Testis (tissue), 3 donors: Measurements from ENCODE around the gene SFT2D2. TPM values are rescaled to one million over a fixed set of nuclear protein-coding genes. Genes with fewer than 3 reads are reported as not detected.

Experiments used
- DNase-seq: peaks from one replicate; pipeline ENCODE4 v3.0.0-alpha.2; 2019
- H3K27ac ChIP-seq, 2 donors: fragments of 200-600 bp; sonication (generic); one replicate each; pipeline ENCODE4 v1.5.1; 2019
- H3K27me3 ChIP-seq: fragments of 200-600 bp; sonication (generic); one replicate; pipeline ENCODE4 v1.5.1; 2019
- H3K36me3 ChIP-seq: fragments of 200-600 bp; sonication (generic); one replicate; pipeline ENCODE4 v1.5.1; 2017; ENCODE audit warnings: low read depth; ENCODE audit errors: missing control alignments
- H3K4me1 ChIP-seq: fragments of 200-600 bp; sonication (generic); one replicate; pipeline ENCODE4 v1.5.1; 2019
- H3K4me3 ChIP-seq, 2 donors: fragments of 200-600 bp; sonication (generic); one replicate each; pipeline ENCODE4 v1.5.1; 2017 to 2019
- H3K9me3 ChIP-seq: fragments of 200-600 bp; sonication (generic); one replicate; pipeline ENCODE4 v1.5.1; 2017
- POLR2A ChIP-seq: fragments of 450-650 bp; IDR thresholded peaks from one replicate; pipeline ENCODE4 v1.6.1; 2017; ENCODE audit warnings: antibody characterized with exemption, mild to moderate bottlenecking, moderate library complexity
- WGBS, 2 donors: methylation state at CpG; one replicate each; pipeline ENCODE4 v1.1.5; 2018; 5-methylcytosine and 5-hydroxymethylcytosine counted together
- intact Hi-C: fragments of 100-400 bp; cut with DNase I; formaldehyde crosslinking; loops from one replicate; pipeline ENCODE4 v1.15.1; 2023; ENCODE audit warnings: low total_unique reads
- polyA plus RNA-seq: library from polyadenylated mRNA; stranded (reverse); fragments of 350-450 nt; fragmentation: Illumina TruSeq; extraction: RNeasy Lipid Tissue Mini Kit (QIAGEN cat#74804); gene quantifications from one replicate; pipeline ENCODE4 v1.2.3, GENCODE V29; 2014; ENCODE audit warnings: low read depth, low replicate concordance; ENCODE audit not compliant: insufficient read depth
- total RNA-seq, 2 donors: library from RNA; depleted of rRNA; stranded (reverse); fragments of >200 nt; gene quantifications; one replicate each; pipeline ENCODE4 v1.2.3, GENCODE V29; 2016
- TF ChIP-seq, protein P1 (sequence below), 3 experiments: fragments of 450-650 bp in 2 of 3; fragments of 200-600 bp in 1 of 3; sonication (generic) in 1 of 3; IDR thresholded peaks; one replicate each; pipeline ENCODE4 v1.5.1; 2016 to 2019; ENCODE audit warnings: antibody characterized with exemption in 3 of 3, mild to moderate bottlenecking in 2 of 3, moderate library complexity in 1 of 3

The SFT2D2 gene
- total and polyA plus RNA-seq, 3 donors from 2014 or later, result 34.5 to 62.2 (median 59.4) TPM

GRCh38 chr1:168213349-168213748, 12.5 kb upstream of the SFT2D2 start:
- DNase-seq, result no peak

DNA sequence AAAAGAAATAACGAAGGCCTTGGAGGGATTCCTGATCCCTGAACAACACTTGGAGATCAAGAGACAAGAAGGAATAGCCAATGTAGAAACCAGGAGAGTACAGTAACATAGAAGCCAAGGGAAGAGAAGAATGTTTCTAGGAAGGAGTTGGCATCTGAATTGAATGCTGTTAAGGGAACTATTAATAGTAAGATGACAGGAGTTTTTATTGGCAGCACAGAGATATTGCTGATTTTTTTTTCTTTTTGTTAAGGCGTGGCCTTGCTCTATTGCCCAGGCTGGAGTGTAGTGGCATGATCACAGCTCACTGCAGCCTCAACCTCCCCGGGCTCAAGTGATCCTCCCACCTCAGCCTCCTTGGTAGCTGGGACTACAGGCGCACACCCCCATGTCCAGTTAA, 9.6 kb upstream of the SFT2D2 start:
- no peaks in the 10 kb centered on the region for H3K4me1 ChIP-seq
- no peak for DNase-seq
- no peak overlapping the region for H3K4me3 ChIP-seq
- no peaks in the 10 kb centered on the region for H3K36me3 ChIP-seq
- no peaks in the 10 kb centered on the region for H3K9me3 ChIP-seq
- no peak for TF ChIP-seq POLR2A
- TF ChIP-seq, protein P1, sequence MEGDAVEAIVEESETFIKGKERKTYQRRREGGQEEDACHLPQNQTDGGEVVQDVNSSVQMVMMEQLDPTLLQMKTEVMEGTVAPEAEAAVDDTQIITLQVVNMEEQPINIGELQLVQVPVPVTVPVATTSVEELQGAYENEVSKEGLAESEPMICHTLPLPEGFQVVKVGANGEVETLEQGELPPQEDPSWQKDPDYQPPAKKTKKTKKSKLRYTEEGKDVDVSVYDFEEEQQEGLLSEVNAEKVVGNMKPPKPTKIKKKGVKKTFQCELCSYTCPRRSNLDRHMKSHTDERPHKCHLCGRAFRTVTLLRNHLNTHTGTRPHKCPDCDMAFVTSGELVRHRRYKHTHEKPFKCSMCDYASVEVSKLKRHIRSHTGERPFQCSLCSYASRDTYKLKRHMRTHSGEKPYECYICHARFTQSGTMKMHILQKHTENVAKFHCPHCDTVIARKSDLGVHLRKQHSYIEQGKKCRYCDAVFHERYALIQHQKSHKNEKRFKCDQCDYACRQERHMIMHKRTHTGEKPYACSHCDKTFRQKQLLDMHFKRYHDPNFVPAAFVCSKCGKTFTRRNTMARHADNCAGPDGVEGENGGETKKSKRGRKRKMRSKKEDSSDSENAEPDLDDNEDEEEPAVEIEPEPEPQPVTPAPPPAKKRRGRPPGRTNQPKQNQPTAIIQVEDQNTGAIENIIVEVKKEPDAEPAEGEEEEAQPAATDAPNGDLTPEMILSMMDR (IDR thresholded peaks at IDR 0.05), result no peak
- WGBS, 2 donors, result 88 to 93% methylated on average over 4 of the region's 4 CpGs
- intact Hi-C loops, result no loop called here
- H3K27ac ChIP-seq, result no peak overlapping the region
- no peaks in the 10 kb centered on the region for H3K27me3 ChIP-seq

More at GRCh38 chr1:168213349-168213748, 12.5 kb upstream of the SFT2D2 start:
- Histone ChIP-seq H3K9me3 (no peaks in the 10 kb centered on the region), H3K4me3 (no peak overlapping the region), H3K27ac (no peak overlapping the region), H3K4me1 (no peaks in the 10 kb centered on the region), H3K27me3 (no peaks in the 10 kb centered on the region), H3K36me3 (no peaks in the 10 kb centered on the region)
- TF ChIP-seq POLR2A, result no peak
- WGBS, 2 donors, result 95 to 98% methylated on average over 2 of the region's 2 CpGs
- intact Hi-C loops, result no loop called here

DNA sequence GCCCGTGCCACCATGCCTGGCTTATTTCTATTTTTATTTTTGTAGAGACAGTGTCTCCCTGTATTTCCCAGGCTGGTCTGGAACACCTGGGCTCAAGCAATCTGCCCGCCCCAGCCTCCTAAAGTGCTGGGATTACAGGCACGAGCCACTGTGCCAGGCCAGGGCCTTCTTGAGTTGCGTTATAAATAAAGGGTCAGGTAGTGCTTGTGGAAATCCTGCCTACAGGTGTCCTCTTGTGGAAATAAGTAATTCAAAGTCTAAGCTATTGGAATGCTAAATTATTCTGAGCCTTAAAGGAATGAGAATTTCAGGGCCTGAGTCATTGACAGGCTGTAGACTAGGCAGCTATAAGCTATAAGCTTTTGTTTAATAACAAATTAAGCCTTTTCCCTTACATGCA, 8.1 kb upstream of the SFT2D2 start:
- intact Hi-C loops, result no loop called here
- no peaks in the 10 kb centered on the region for H3K27me3 ChIP-seq
- no peaks in the 10 kb centered on the region for H3K9me3 ChIP-seq
- DNase-seq, result no peak
- H3K36me3 ChIP-seq, result no peaks in the 10 kb centered on the region
- H3K27ac ChIP-seq, result no peak overlapping the region
- TF ChIP-seq, protein P1 (IDR thresholded peaks at IDR 0.05), result no peak
- no peak for TF ChIP-seq POLR2A
- H3K4me1 ChIP-seq, result no peaks in the 10 kb centered on the region
- WGBS, 2 donors, result 83 to 92% methylated on average over 3 to 4 of the region's 4 CpGs
- no peak overlapping the region for H3K4me3 ChIP-seq

GRCh38 chr1:168218658-168219057, 7.1 kb upstream of the SFT2D2 start:
- DNase-seq, result no peak
- TF ChIP-seq, protein P1 (IDR thresholded peaks at IDR 0.05), result no peak
- TF ChIP-seq POLR2A, result no peak
- no peaks in the 10 kb centered on the region for H3K4me1 ChIP-seq
- H3K9me3 ChIP-seq, result no peaks in the 10 kb centered on the region
- intact Hi-C loops, result no loop called here
- H3K36me3 ChIP-seq, result no peaks in the 10 kb centered on the region
- 86 to 89% methylated on average over 4 of the region's 4 CpGs for WGBS, 2 donors
- no peaks in the 10 kb centered on the region for H3K27me3 ChIP-seq
- no peak overlapping the region for H3K4me3 ChIP-seq
- H3K27ac ChIP-seq, result no peak overlapping the region

DNA sequence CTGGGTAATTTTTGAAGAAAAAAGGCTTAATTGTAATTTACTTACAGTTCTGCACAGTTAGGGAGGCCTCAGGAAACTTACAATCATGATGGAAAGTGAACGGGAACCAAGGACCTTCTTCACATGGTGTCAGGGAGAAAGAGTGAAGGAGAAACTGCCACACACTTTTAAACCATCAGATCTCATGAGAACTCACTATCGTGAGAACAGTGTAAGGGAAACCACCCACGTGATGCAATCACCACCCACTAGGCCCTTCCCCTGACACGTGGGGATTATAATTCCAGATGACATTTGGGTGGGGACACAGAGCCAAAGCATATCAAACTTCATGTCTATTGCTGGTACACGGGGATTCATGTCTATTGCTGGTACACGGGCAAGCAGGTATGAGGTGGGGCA, 5.3 kb upstream of the SFT2D2 start:
- Histone ChIP-seq H3K27ac (no peak overlapping the region), H3K4me3 (no peak overlapping the region), H3K4me1 (no peaks in the 10 kb centered on the region), H3K27me3 (no peaks in the 10 kb centered on the region), H3K36me3 (no peaks in the 10 kb centered on the region), H3K9me3 (no peaks in the 10 kb centered on the region)
- intact Hi-C loops, result no loop called here
- 77 to 80% methylated on average over 6 of the region's 6 CpGs for WGBS, 2 donors
- no peak for DNase-seq
- TF ChIP-seq, protein P1 (IDR thresholded peaks at IDR 0.05), result no peak
- TF ChIP-seq POLR2A, result no peak
